PC-9 (cell line): Measurements from ENCODE around the gene HSF5.

Experiments used
- EZH2 ChIP-seq: fragments of 200-600 bp; sonication (generic); IDR thresholded peaks from 2 replicates; pipeline ENCODE4 v1.8.0; 2017; ENCODE audit warnings: antibody characterized with exemption, low read depth
- TF ChIP-seq, protein P1 (sequence below): fragments of 200-600 bp; sonication (generic); conservative IDR thresholded peaks from 2 replicates; pipeline ENCODE4 v1.6.1; 2017; ENCODE audit warnings: mixed run types, antibody characterized with exemption, mild to moderate bottlenecking, moderate library complexity

DNA sequence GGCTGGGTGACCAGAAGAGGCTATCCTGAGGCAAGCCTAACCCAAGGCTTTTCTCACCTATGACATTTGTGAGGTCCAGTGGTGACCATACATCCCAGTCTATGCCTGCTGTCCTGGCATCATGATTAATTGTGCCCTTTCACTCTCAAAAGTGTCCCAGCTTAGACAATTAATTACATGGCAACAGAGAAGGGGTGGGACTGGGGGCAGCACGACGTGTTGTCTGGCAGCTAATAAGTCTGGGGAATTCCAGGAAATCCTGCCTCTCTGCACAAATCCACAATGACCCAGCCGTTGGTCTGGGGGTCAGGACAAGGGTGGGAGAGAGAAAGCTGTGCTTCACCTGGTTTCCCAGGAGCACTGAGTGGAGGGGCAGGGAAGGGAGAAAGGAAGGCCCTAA, 40.2 kb upstream of the HSF5 start:
- TF ChIP-seq, protein P1, sequence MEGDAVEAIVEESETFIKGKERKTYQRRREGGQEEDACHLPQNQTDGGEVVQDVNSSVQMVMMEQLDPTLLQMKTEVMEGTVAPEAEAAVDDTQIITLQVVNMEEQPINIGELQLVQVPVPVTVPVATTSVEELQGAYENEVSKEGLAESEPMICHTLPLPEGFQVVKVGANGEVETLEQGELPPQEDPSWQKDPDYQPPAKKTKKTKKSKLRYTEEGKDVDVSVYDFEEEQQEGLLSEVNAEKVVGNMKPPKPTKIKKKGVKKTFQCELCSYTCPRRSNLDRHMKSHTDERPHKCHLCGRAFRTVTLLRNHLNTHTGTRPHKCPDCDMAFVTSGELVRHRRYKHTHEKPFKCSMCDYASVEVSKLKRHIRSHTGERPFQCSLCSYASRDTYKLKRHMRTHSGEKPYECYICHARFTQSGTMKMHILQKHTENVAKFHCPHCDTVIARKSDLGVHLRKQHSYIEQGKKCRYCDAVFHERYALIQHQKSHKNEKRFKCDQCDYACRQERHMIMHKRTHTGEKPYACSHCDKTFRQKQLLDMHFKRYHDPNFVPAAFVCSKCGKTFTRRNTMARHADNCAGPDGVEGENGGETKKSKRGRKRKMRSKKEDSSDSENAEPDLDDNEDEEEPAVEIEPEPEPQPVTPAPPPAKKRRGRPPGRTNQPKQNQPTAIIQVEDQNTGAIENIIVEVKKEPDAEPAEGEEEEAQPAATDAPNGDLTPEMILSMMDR: no peak
- TF ChIP-seq EZH2: no peak
